HepG2 (cell line): Measurements from ENCODE around the gene TLR4. TPM values are rescaled to one million over a fixed set of nuclear protein-coding genes. Genes with fewer than 3 reads are reported as not detected.

Source experiments
- ATAC-seq: fragments of 200-7000 bp; cut with Tn5 transposase; 3 replicates; pipeline ENCODE4 v1.9.1; 2020; ENCODE audit warnings: mild to moderate bottlenecking, moderate library complexity
- BruUV-seq: library from RNA; stranded (reverse); fragments of 400-500 nt; replicated peaks from 2 replicates; lab custom pipeline; 2021; lab: Mats Ljungman, UMichigan
- CTCF ChIA-PET: fragments of 300-600 bp; formaldehyde crosslinking; extraction: SDS; loops from one replicate; lab custom pipeline; 2021; ENCODE audit warnings: low total read pairs, inconsistent platforms, low intra/inter-chr PET ratio; lab: Yijun Ruan, JAX
- POLR2A ChIA-PET: fragments of 350-600 bp; sonication (Branson Sonifier 250); formaldehyde crosslinking; loops from one replicate; lab custom pipeline; 2020; ENCODE audit warnings: antibody characterized with exemption, inconsistent platforms; lab: Yijun Ruan, JAX
- DNase-seq: peaks from one replicate; pipeline ENCODE4 v3.0.0-alpha.2; 2015; ENCODE audit warnings: low spot score
- FAIRE-seq: peaks from 3 replicates; lab custom pipeline; 2011; peaks lifted over from hg19 to GRCh38; lab: Jason Lieb, UNC
- H2AFZ ChIP-seq: one replicate; pipeline ENCODE4 v1.6.1; 2011; ENCODE audit warnings: low read length, inconsistent platforms
- H3K27ac ChIP-seq: fragments of 300-600 bp; 3 replicates; pipeline ENCODE4 v1.8.0; 2011; ENCODE audit warnings: mixed run types, mild to moderate bottlenecking, mixed read lengths, low read length, inconsistent platforms; ENCODE audit not compliant: insufficient read depth; ENCODE audit errors: extremely low read length
- H3K27me3 ChIP-seq, 2 experiments: fragments of 200-600 bp in 1 of 2; 2 replicates in 1 of 2; 3 replicates in 1 of 2; pipeline versions ENCODE4 v1.6.0 to v1.8.0; 2011; ENCODE audit warnings: low read length in 2 of 2, mild to moderate bottlenecking in 2 of 2, moderate library complexity in 2 of 2, inconsistent platforms in 1 of 2; ENCODE audit not compliant: insufficient read depth in 2 of 2, control insufficient read depth in 1 of 2
- H3K36me3 ChIP-seq, 2 experiments: fragments of 200-600 bp in 1 of 2; replicated peaks in 1 of 2; 2 replicates in 1 of 2; 3 replicates in 1 of 2; pipeline versions ENCODE4 v1.5.1 to v1.8.0; 2011; ENCODE audit warnings: low read length in 2 of 2, inconsistent platforms in 1 of 2; ENCODE audit not compliant: insufficient read depth in 2 of 2, control insufficient read depth in 1 of 2
- H3K4me1 ChIP-seq: 2 replicates; pipeline ENCODE4 v1.5.1; 2012; ENCODE audit warnings: low read length, inconsistent platforms; ENCODE audit not compliant: insufficient read depth
- H3K4me2 ChIP-seq: 2 replicates; pipeline ENCODE4 v1.6.0; 2011; ENCODE audit warnings: low read depth, low read length, inconsistent platforms
- H3K4me3 ChIP-seq, 3 experiments: fragments of 200-600 bp in 1 of 3; sonication (generic), shearing (Covaris generic) in 1 of 3; replicated peaks in 1 of 3; 2 replicates each; pipeline ENCODE4 v1.5.1; 2011 to 2016; ENCODE audit warnings: low read length in 3 of 3, inconsistent platforms in 2 of 3, low read depth in 2 of 3, mild to moderate bottlenecking in 2 of 3, control low read depth in 1 of 3, mixed read lengths in 1 of 3; ENCODE audit not compliant: insufficient read depth in 1 of 3
- H3K79me2 ChIP-seq: one replicate; pipeline ENCODE4 v1.6.1; 2011; ENCODE audit warnings: low read length, inconsistent platforms; ENCODE audit not compliant: insufficient read depth
- H3K9ac ChIP-seq: 2 replicates; pipeline ENCODE4 v1.6.0; 2011; ENCODE audit warnings: mild to moderate bottlenecking, low read depth, low read length, inconsistent platforms; ENCODE audit not compliant: insufficient read depth
- H3K9me3 ChIP-seq: 2 replicates; pipeline ENCODE4 v1.5.1; 2012; ENCODE audit warnings: mild to moderate bottlenecking, low read length
- H4K20me1 ChIP-seq: 2 replicates; pipeline ENCODE4 v1.6.0; 2011; ENCODE audit warnings: inconsistent platforms, mild to moderate bottlenecking, low read length, moderate library complexity; ENCODE audit not compliant: insufficient read depth
- CEBPB ChIP-seq: IDR thresholded peaks from 2 replicates; pipeline ENCODE4 v1.6.1; 2011; ENCODE audit warnings: low read depth, low read length, improper control_type of control experiment, borderline replicate concordance
- FOXO4 ChIP-seq: sonication (generic); formaldehyde crosslinking; conservative IDR thresholded peaks from 2 replicates; pipeline ENCODE4 v1.8.1; 2023; ENCODE audit warnings: missing genetic modification reagents
- HDAC1 ChIP-seq: sonication (generic); formaldehyde crosslinking; IDR thresholded peaks from 2 replicates; pipeline ENCODE4 v1.5.1; 2020; ENCODE audit warnings: mild to moderate bottlenecking, missing genetic modification reagents
- ZBTB40 ChIP-seq, 2 experiments: fragments of 450-650 bp in 1 of 2; sonication (generic) in 1 of 2; formaldehyde crosslinking in 1 of 2; IDR thresholded peaks; 2 replicates each; pipeline versions ENCODE4 v1.6.1 to v1.8.0; 2016 to 2022; ENCODE audit warnings: antibody characterized with exemption in 1 of 2, mild to moderate bottlenecking in 1 of 2, missing genetic modification reagents in 1 of 2
- ZNF142 ChIP-seq: sonication (generic); formaldehyde crosslinking; IDR thresholded peaks from 2 replicates; pipeline ENCODE4 v1.4.0; 2020; ENCODE audit warnings: missing genetic modification reagents
- ZNF207 ChIP-seq: fragments of 450-650 bp; IDR thresholded peaks from 2 replicates; pipeline ENCODE4 v1.6.1; 2016; ENCODE audit warnings: antibody characterized with exemption, borderline replicate concordance
- ZNF382 ChIP-seq: sonication (generic); formaldehyde crosslinking; IDR thresholded peaks from 2 replicates; pipeline ENCODE4 v1.5.0; 2020; ENCODE audit warnings: missing genetic modification reagents, mild to moderate bottlenecking, borderline replicate concordance
- ZNF451 ChIP-seq: sonication (generic); formaldehyde crosslinking; IDR thresholded peaks from 2 replicates; pipeline ENCODE4 v1.5.0; 2020; ENCODE audit warnings: mild to moderate bottlenecking, missing genetic modification reagents
- WGBS: methylation state at CpG from one replicate; pipeline ENCODE4 v1.1.6; 2017; ENCODE audit warnings: low lambda C conversion rate; 5-methylcytosine and 5-hydroxymethylcytosine counted together
- in situ Hi-C: cut with HindIII; loops from 2 replicates; pipeline ENCODE4 v1.10.0; 2017; ENCODE audit warnings: low pct_unique_long_range_greater_than_20kb; ENCODE audit not compliant: extremely low pct_ligation_motif_present
- intact Hi-C: fragments of 100-400 bp; cut with micrococcal nuclease; formaldehyde crosslinking; loops from one replicate; pipeline ENCODE4 v1.10.0; 2022; ENCODE audit not compliant: unreplicated experiment
- polyA plus RNA-seq, 8 experiments: library from polyadenylated mRNA; depleted of rRNA in 3 of 8; stranded (reverse) in 7 of 8; unstranded in 1 of 8; fragments of >200 nt; fragmentation: Illumina TruSeq in 4 of 8; extraction: Trizol in 4 of 8; gene quantifications; 2 replicates each; pipeline versions ENCODE4 v1.2.1 to v1.2.3, GENCODE V29; 2011 to 2016; ENCODE audit warnings: low read depth in 4 of 8, missing spikeins in 1 of 8, mixed read lengths in 1 of 8; ENCODE audit not compliant: insufficient read depth in 1 of 8
- total RNA-seq, 5 experiments: library from RNA; depleted of rRNA; stranded (reverse); fragments of >200 nt; fragmentation: Illumina TruSeq; extraction: Trizol; gene quantifications; 2 replicates each; pipeline ENCODE4 v1.2.3, GENCODE V29; 2016; ENCODE audit warnings: low read depth in 1 of 5

TLR4 gene
- total and polyA plus RNA-seq, 2 of the 13 experiments (the other 11 are each of a cell fraction or from before 2014, with no cell fraction given) = 0.07 to 0.22 TPM

GRCh38 chr9:117671468-117671867, 32.7 kb upstream of the TLR4 start:
- no peaks in the 10 kb centered on the region for H3K36me3 ChIP-seq
- ChIA-PET POLR2A (no interaction called here), CTCF (no interaction called here)
- no peaks in the 10 kb centered on the region for H3K9me3 ChIP-seq
- H3K9ac ChIP-seq = no peak overlapping the region
- ATAC-seq = no peak
- no peak overlapping the region for H3K4me3 ChIP-seq
- no peak for DNase-seq
- no peaks in the 10 kb centered on the region for H3K79me2 ChIP-seq
- H2AFZ ChIP-seq = no peak overlapping the region
- H3K4me2 ChIP-seq = no peak overlapping the region
- in situ Hi-C loops = no loop called here
- no peaks in the 10 kb centered on the region for H3K27me3 ChIP-seq
- no peak overlapping the region for H3K27ac ChIP-seq
- BruUV-seq = no TSS peak
- intact Hi-C loops = no loop called here
- no peaks in the 10 kb centered on the region for H4K20me1 ChIP-seq
- FAIRE-seq = no peak
- H3K4me1 ChIP-seq = no peaks in the 10 kb centered on the region
- WGBS = 89% methylated on average over 1 of the region's 1 CpG
- TF ChIP-seq ZNF382 (CRISPR knock-in tag) = no peak
- no peak for TF ChIP-seq ZBTB40 (IDR thresholded peaks at IDR 0.05)
- no peak for TF ChIP-seq ZBTB40 (CRISPR knock-in tag; IDR thresholded peaks at IDR 0.05)
- TF ChIP-seq ZNF142 = no peak
- TF ChIP-seq FOXO4 (CRISPR knock-in tag) = no peak
- TF ChIP-seq ZNF207 = no peak
- no peak for TF ChIP-seq CEBPB
- TF ChIP-seq HDAC1 (CRISPR knock-in tag) = no peak
- TF ChIP-seq ZNF451 = no peak
